GM18909 (cell line): ENCODE data around the gene MRFAP1.
A peak's percentile ranks its signal among the peaks of the same experiment; 100 is the strongest.

ENCODE experiments used
- ATAC-seq: cut with Tn5 transposase; IDR thresholded peaks from one replicate; pipeline ENCODE4 v1.9.1; 2021; ENCODE audit warnings: mild to moderate bottlenecking; ENCODE audit not compliant: unreplicated experiment, poor library complexity

MRFAP1 gene

GRCh38 chr4:6688879-6689505 is 48.5 kb downstream of the MRFAP1 start:
- ATAC-seq, result peak; percentile 80

- no peak for ATAC-seq
Observed at GRCh38 chr4:6689506-6689960, 49.0 kb downstream of the MRFAP1 start.
